ENCODE results near the gene CD248. TPM values are rescaled to one million over a fixed set of nuclear protein-coding genes. Genes with fewer than 3 reads are reported as not detected.
A peak's percentile ranks its signal among the peaks of the same experiment; 100 is the strongest.
"Not testable (repeated sequence)": the region's sequence is repeated elsewhere in the genome, so short reads cannot be mapped to it uniquely, and the experiment has no call there.

CD248 gene
- total RNA-seq, 6 experiments from 2014 or later, result 437 to 739 (median 687) TPM

- peak; percentile 74 for TF ChIP-seq CTCF (IDR thresholded peaks at IDR 0.05)
- H3K4me1 Mint-ChIP-seq (ENCODE audit: low read depth), result peaks cover 49% of the 10 kb centered on the region
Observed at GRCh38 chr11:66313321-66314185, 3.3 kb downstream of the CD248 start.

GRCh38 chr11:66312549-66313320 is 4.1 kb downstream of the CD248 start:
- no peak for TF ChIP-seq CTCF (IDR thresholded peaks at IDR 0.05)
- peak overlapping the region; percentile 91 for H3K4me3 Mint-ChIP-seq
- H3K27ac Mint-ChIP-seq, result peak overlapping the region; percentile 97
- H3K27me3 Mint-ChIP-seq (ENCODE audit: insufficient read depth), result peaks cover 9% of the 10 kb centered on the region
- H3K9me3 Mint-ChIP-seq, result no peaks in the 10 kb centered on the region
- H3K36me3 Mint-ChIP-seq (ENCODE audit: low read depth), result peaks cover 22% of the 10 kb centered on the region
- H3K4me1 Mint-ChIP-seq (ENCODE audit: low read depth), result peaks cover 41% of the 10 kb centered on the region
- peak; percentile 99 for DNase-seq

More at GRCh38 chr11:66313321-66314185, 3.3 kb downstream of the CD248 start:
- Mint-ChIP-seq H3K27me3 (ENCODE audit: insufficient read depth) (peaks cover 9% of the 10 kb centered on the region), H3K27ac (peak overlapping the region; percentile 97), H3K36me3 (ENCODE audit: low read depth) (peaks cover 22% of the 10 kb centered on the region), H3K4me3 (peak overlapping the region; percentile 91), H3K9me3 (peaks cover under 1% of the 10 kb centered on the region; the same call in 1 of the 2 replicates)
- no peak for DNase-seq

DNA sequence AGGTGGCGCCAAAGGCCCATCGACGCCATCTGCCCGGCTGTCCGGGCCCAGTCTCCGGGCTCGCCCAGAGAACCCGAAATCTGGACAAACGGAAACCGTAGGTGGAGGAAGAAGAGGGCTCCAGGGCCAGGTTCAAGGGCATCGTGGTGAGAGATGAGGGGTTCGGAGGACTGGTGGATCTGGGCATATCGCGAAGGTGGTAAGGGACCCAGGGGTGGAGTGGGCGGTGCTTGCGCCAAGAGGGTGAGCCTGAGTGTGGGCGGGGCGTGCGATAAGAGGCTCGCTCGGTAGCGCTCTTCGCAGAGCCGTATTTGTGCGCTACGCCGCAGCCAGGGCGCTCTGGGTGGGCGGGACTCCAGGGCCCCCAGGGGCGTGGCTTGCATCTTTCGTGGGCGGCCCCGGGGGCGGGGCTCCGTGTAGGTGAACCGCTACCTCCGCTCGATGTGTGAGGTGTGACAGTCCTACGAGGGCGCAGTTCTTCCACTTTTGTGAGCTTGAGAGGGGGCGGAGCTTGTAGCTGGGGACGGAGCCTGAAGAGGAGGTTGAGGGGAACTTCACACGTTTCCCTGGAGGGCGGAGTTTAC is 4.8 kb downstream of the CD248 start:
- Mint-ChIP-seq H3K27me3 (ENCODE audit: insufficient read depth) (peaks cover 9% of the 10 kb centered on the region), H3K4me3 (peak overlapping the region; percentile 90)
- TF ChIP-seq CTCF (IDR thresholded peaks at IDR 0.05), result peak; percentile 87

DNA sequence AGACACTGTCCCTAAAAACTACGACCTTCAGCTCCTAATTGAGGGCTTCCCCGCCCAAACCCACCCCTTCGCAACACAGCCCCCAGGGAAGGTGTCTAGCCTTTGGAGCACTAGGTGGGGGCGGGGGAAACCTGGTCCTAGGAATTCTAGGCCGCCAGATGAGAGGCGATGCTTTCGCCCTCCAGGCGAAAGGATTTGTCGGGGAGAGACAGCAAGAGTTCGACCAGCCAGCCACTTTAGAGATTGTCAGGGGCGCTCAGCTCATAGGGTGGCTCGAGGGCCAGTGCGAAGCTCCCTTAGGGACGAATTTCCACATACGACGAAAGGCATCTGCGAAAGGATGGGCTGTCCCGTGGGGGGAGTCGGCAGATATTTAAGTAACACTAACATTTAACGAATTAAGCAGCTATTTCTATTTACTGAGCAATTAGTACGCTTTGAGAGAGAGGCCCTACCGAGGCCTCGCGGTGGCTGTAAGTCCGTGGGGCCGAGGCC is 5.3 kb downstream of the CD248 start:
- peaks cover 9% of the 10 kb centered on the region for H3K27me3 Mint-ChIP-seq (ENCODE audit: insufficient read depth)
- no peak for DNase-seq

More for the DNA sequence above, 4.8 kb downstream of the CD248 start:
- H3K36me3 Mint-ChIP-seq (ENCODE audit: low read depth), result peaks cover 22% of the 10 kb centered on the region
- peak; percentile 72 for DNase-seq
- no peaks in the 10 kb centered on the region for H3K9me3 Mint-ChIP-seq
- peaks cover 34% of the 10 kb centered on the region for H3K4me1 Mint-ChIP-seq (ENCODE audit: low read depth)
- peak overlapping the region; percentile 97 for H3K27ac Mint-ChIP-seq

GRCh38 chr11:66310803-66311440 is 5.9 kb downstream of the CD248 start:
- H3K27me3 Mint-ChIP-seq (ENCODE audit: insufficient read depth); H3K9me3 Mint-ChIP-seq; H3K4me3 Mint-ChIP-seq; H3K27ac Mint-ChIP-seq; DNase-seq: not testable (repeated sequence)
- peaks cover 20% of the 10 kb centered on the region for H3K36me3 Mint-ChIP-seq (ENCODE audit: low read depth)
- peaks cover 31% of the 10 kb centered on the region for H3K4me1 Mint-ChIP-seq (ENCODE audit: low read depth)

More for the DNA sequence above, 5.3 kb downstream of the CD248 start:
- no peak for TF ChIP-seq CTCF (IDR thresholded peaks at IDR 0.05)
- Mint-ChIP-seq H3K9me3 (no peaks in the 10 kb centered on the region), H3K27ac (peak overlapping the region; percentile 97), H3K4me3 (peak overlapping the region; percentile 90), H3K36me3 (ENCODE audit: low read depth) (peaks cover 22% of the 10 kb centered on the region), H3K4me1 (ENCODE audit: low read depth) (peaks cover 34% of the 10 kb centered on the region)

All from HFFc6 (cell line).